SU-DHL-6 (cell line): ENCODE results near the gene UBE2D2.

ENCODE experiments used
- CTCF ChIP-seq: fragments of 200-600 bp; sonication (generic); IDR thresholded peaks from one replicate; pipeline ENCODE4 v1.5.1; 2017; ENCODE audit warnings: antibody characterized with exemption, mild to moderate bottlenecking, low read length, moderate library complexity; ENCODE audit not compliant: insufficient read depth, poor library complexity, severe bottlenecking
- EZH2phosphoT487 ChIP-seq: fragments of 200-600 bp; sonication (generic), shearing (Covaris generic); conservative IDR thresholded peaks from 2 replicates; pipeline ENCODE4 v1.6.1; 2018; ENCODE audit warnings: mild to moderate bottlenecking, antibody characterized with exemption, low read length, moderate library complexity, mixed read lengths

GRCh38 chr5:139662617-139663016 is 101.5 kb downstream of the UBE2D2 start:
- no peak for TF ChIP-seq CTCF
- TF ChIP-seq EZH2phosphoT487, result no peak
